NCI-H2171 (cell line): ENCODE results near the gene PSMD5.
"Not testable (repeated sequence)": the region's sequence is repeated elsewhere in the genome, so short reads cannot be mapped to it uniquely, and the experiment has no call there.

ENCODE experiments used
- DNase-seq: peaks from one replicate; lab custom pipeline; 2025; lab: John Stamatoyannopoulos, UW

The PSMD5 gene

GRCh38 chr9:120807607-120808379 lies 34.9 kb downstream of the PSMD5 start:
- DNase-seq, result no peak

GRCh38 chr9:120804784-120805363 lies 37.8 kb downstream of the PSMD5 start:
- not testable (repeated sequence) for DNase-seq

- no peak for DNase-seq
Observed at GRCh38 chr9:120801441-120801840, 41.3 kb downstream of the PSMD5 start.

- peak; percentile 93 for DNase-seq
Observed at GRCh38 chr9:120792898-120793765, 49.6 kb downstream of the PSMD5 start, which contains the start of gene FBXW2. FBXW2 (minus strand) TSS chr9:120793416; CDS start chr9:120788258, 5,158 bp downstream.

- no peak for DNase-seq
Observed at GRCh38 chr9:120791161-120791560, 51.6 kb downstream of the PSMD5 start.

DNA sequence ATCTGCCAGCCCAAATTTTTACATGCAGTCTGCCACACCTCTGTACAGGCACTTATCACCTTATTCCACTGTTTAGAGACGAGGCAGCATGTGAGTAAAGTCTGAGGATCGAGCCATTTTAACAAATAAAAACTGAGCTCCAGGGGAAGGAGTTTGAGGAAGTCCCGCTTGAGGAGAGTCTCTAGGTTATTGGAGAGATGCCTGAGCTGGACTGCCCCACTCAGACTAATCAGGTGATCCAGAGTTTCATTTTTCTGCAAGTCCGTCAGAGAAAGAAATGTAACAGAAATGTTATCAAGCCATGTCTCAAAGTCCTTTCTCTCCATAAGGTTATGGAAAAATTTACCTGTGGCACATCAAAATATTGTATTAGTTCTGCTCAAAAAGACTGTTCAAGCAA lies 54.8 kb downstream of the PSMD5 start:
- DNase-seq, result no peak

DNA sequence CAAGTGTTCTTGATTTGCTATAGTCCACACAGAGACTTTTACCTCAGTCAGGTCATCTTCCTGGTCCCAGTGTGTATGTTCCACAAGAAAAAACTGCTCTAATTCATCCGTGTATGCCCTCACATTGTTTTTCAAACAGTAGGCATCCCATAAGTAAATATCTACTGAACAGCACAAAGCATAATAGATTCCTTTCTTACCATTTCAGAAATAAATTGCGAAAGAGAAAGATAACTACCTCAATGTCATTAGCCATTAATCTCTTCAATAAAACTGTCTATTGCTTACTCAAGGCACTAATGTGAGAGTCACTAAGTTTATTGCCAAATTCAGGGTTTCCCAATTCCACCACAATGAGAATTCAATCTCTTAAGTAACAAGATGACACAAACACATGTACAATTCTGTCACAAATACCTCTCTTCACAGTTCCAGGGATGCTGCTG lies 59.1 kb downstream of the PSMD5 start:
- DNase-seq, result no peak

GRCh38 chr9:120781236-120781635 lies 61.5 kb downstream of the PSMD5 start:
- DNase-seq, result no peak

GRCh38 chr9:120780367-120780766 lies 62.4 kb downstream of the PSMD5 start:
- no peak for DNase-seq

DNA sequence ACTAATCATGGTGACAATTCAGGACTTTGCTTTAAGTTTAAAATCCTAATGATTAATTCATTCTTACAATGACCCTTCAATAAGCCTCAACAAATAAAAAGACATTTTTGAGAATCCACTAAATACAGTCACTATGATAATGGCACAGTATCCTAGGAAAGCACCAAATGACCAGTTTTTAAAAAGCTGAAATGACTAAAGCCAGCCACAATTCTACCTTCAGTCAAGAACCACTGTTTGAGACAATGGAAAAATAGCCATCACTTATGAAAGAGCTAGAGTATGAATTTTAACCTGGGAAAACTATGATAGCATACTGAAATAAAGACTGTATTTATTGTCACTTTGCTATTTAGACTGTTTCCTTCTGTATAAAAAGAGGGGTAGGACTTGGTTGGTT lies 63.5 kb downstream of the PSMD5 start:
- DNase-seq, result no peak

DNA sequence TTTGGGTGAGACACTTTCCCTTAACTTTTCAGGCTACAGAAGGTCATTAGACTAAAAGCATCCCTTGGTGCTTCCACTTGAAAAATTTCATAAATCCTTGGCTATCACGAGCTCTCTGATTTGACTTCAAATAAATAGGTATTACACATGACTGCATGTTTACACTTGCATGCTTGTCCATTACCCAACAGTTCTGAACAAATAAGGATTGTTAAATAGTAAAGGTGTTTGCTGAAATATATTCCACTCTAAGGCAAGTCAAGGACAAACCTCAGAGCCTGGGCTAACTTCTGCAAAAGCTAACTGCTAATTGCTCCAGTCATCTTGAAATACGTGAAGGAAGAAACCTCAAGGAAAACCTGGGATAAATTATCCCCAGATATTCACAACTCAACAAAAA lies 64.0 kb downstream of the PSMD5 start:
- DNase-seq, result no peak

GRCh38 chr9:120777229-120777628 lies 65.5 kb downstream of the PSMD5 start:
- DNase-seq, result no peak

- no peak for DNase-seq
Observed at GRCh38 chr9:120776788-120777187, 65.9 kb downstream of the PSMD5 start.

GRCh38 chr9:120775859-120776258 lies 66.9 kb downstream of the PSMD5 start:
- no peak for DNase-seq

- no peak for DNase-seq
Observed at GRCh38 chr9:120774719-120775118, 68.0 kb downstream of the PSMD5 start.

DNA sequence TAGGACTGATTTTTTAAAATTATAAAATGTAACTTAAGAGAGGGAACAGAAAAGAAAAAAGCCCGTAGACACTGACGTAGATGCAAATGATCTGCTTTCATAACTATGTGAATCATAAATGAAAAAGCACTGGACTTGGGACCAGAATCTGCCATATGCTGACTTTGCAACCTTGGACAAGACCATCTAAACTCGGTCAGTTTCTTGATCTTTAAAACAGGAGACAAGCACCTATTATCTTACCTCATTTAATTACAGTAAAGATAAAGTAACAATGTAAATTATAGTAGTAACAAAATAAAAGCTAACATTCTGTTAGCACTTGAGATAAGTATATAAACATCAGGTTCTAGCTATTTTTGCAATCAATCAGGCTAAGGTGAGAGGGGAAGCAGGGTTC lies 69.5 kb downstream of the PSMD5 start:
- no peak for DNase-seq

DNA sequence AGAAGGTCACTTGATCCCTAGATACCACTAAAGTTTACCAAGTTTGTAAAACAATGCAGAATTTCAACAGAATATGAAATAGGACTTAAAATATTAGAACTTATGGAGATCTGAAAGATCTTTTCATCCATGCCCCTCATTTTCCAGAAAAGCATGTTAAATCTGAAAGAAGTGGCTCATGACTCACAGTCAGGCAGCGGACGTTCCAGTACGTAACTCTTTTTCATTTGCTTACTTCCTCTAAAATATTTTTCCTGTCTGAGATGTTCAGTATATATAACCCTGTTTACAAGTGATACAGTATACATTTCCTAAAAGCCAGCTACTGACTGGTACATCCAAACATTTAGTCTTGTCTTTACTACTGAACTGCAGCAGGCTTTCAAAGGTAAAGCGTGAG lies 71.8 kb downstream of the PSMD5 start:
- DNase-seq, result no peak

DNA sequence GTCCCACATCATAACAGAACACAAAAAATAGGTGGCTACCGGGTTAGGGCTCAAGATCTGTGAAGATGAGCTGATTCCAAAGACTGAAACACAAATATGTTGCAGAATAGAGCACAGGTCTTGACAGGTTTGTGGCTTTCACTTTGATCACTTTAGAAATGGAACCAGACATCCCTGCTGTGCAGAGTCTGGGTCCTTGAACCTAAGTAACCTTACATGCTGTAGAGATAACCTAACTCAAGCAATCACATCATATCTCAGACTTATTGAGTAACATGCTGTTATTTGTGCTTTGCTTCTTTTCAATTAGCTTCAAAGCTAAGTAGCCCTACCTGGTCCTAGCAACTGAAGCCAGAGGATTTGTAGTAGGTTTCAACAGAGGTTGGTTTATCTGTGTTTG lies 73.8 kb downstream of the PSMD5 start:
- DNase-seq, result no peak

DNA sequence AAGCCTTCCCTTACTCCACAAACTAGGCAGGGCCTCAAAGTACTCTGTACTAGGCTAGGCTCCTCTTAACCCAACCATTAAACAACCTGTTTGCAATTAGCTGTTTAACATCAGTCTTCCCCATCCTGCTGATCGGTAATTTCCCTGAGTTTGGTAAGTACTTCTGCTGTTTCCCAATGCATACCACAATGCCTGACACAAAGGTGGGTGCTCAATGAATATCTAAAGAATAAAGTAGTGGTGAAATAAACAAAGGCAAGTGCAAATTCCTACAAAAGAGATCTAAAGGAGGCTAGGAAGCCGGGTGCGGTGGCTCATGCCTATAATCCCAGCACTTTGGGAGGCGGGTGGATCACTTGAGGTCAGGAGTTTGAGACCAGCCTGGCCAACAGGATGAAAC lies 74.5 kb downstream of the PSMD5 start:
- DNase-seq, result no peak

DNA sequence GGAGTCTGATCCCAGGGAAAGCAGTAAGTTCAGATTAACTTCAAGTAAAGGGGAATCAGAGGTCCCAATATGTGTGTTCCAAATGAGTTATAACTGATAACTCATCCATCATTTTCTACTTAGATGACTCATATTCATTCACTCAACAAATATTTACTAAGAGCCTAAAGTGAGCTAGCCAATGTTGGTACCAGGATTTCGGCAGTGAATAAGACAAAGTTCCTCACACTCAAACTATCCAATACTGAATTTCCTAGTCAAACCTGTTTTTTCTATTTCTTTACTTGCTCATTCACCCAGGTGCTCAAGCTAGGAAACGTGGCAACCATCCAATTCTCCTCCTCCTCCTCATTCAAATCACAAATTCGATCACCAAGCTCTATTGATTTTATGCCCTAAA lies 75.3 kb downstream of the PSMD5 start:
- no peak for DNase-seq
